Adrenal gland (tissue), 12 donors: ENCODE results near the gene CFD. TPM values are rescaled to one million over a fixed set of nuclear protein-coding genes. Genes with fewer than 3 reads are reported as not detected.
A peak's percentile ranks its signal among the peaks of the same experiment; 100 is the strongest.

Source experiments
- DNase-seq, 7 donors: peaks; one replicate each; pipeline ENCODE4 v3.0.0-alpha.2; 2019 to 2020
- H3K27ac ChIP-seq, 5 donors: fragments of 200-600 bp; sonication (generic) in 4 of 5; 1 replicate in 3 of 5; 2 replicates in 2 of 5; pipeline versions ENCODE4 v1.5.1 to v1.8.0; 2016 to 2020; ENCODE audit warnings: mild to moderate bottlenecking in 1 of 5
- H3K27me3 ChIP-seq: fragments of 200-600 bp; 2 replicates; pipeline ENCODE4 v1.8.0; 2021
- H3K36me3 ChIP-seq, 2 donors: fragments of 200-600 bp; replicated peaks in 1 of 2; 1 replicate in 1 of 2; 2 replicates in 1 of 2; pipeline versions ENCODE4 v1.5.1 to v1.8.0; 2018 to 2022
- H3K4me1 ChIP-seq, 2 donors: fragments of 200-600 bp; replicated peaks in 1 of 2; 1 replicate in 1 of 2; 2 replicates in 1 of 2; pipeline versions ENCODE4 v1.5.1 to v1.8.0; 2018 to 2021
- H3K4me3 ChIP-seq, 4 donors: fragments of 200-600 bp; sonication (generic) in 3 of 4; one replicate each; pipeline ENCODE4 v1.5.1; 2016 to 2018
- H3K9me3 ChIP-seq, 3 donors: fragments of 200-600 bp; sonication (generic) in 1 of 3; replicated peaks in 1 of 3; 1 replicate in 2 of 3; 2 replicates in 1 of 3; pipeline versions ENCODE4 v1.5.1 to v1.8.0; 2016 to 2021
- CTCF ChIP-seq, 6 experiments: fragments of 450-650 bp in 4 of 6; fragments of 200-600 bp in 2 of 6; sonication (generic) in 1 of 6; IDR thresholded peaks; 1 replicate in 5 of 6; 2 replicates in 1 of 6; pipeline versions ENCODE4 v1.5.1 to v1.8.0; 2016 to 2021; ENCODE audit warnings: antibody characterized with exemption in 6 of 6, mild to moderate bottlenecking in 2 of 6, moderate library complexity in 1 of 6
- POLR2A ChIP-seq, 2 donors: fragments of 450-650 bp; IDR thresholded peaks; one replicate each; pipeline ENCODE4 v1.6.1; 2017; ENCODE audit warnings: antibody characterized with exemption in 2 of 2, mild to moderate bottlenecking in 2 of 2, moderate library complexity in 1 of 2
- WGBS, 4 donors: extraction: QIAGEN DNeasy Blood & Tissue Kit in 2 of 4; methylation state at CpG; one replicate each; pipeline versions ENCODE4 v1.1.5 to v1.1.7; 2013 to 2017; 5-methylcytosine and 5-hydroxymethylcytosine counted together
- intact Hi-C, 2 donors: fragments of 100-400 bp; cut with DNase I; formaldehyde crosslinking; loops; one replicate each; pipeline versions ENCODE4 v1.14.1 to v1.15.0; 2022 to 2023
- polyA plus RNA-seq, 3 donors: library from polyadenylated mRNA; stranded (reverse); fragments of 200-250 nt in 2 of 3; fragments of 350-450 nt in 1 of 3; fragmentation: Illumina TruSeq in 1 of 3; extraction: RNeasy Lipid Tissue Mini Kit (QIAGEN cat#74804) in 1 of 3; gene quantifications; one replicate each; pipeline ENCODE4 v1.2.3, GENCODE V29; 2013 to 2014
- total RNA-seq, 9 donors: library from RNA; depleted of rRNA in 4 of 9; stranded (reverse); fragments of >200 nt in 4 of 9; fragments of 120-200 nt in 1 of 9; fragmentation: NEBNext Ultra II Directional in 1 of 9; extraction: Animal tissue kit (Norgen Biotek cat#: 25700) in 1 of 9; gene quantifications; one replicate each; pipeline versions ENCODE4 v1.1.0 to v1.2.4, GENCODE V29; 2013 to 2023
- donor health status: healthy with polysubstance abuse.
- donor health status: Bipolar disorder and iron deficiency.
- donor health status: DM: yes; HTN: yes; CAD: no.
- donor health status: DM: no; HTN: no; CAD: no.
- donor health status: DM: no; HTN: no; CAD: no.
- donor health status: DM: yes; HTN: yes; CAD: no.

Gene CFD
- total and polyA plus RNA-seq, 12 donors = 0.92 to 466 (median 55.1) TPM

GRCh38 chr19:825897-826644, 33.4 kb upstream of the CFD start:
- no peak for DNase-seq
- TF ChIP-seq POLR2A (IDR thresholded peaks at IDR 0.05) (no peak), CTCF (IDR thresholded peaks at IDR 0.05) (no peak)
- Histone ChIP-seq H3K27me3 (peaks cover 27% of the 10 kb centered on the region), H3K4me1 (peaks cover 5 to 7% of the 10 kb centered on the region in 2 donors), H3K9me3 (no peaks in the 10 kb centered on the region), H3K4me3 (no peak overlapping the region), H3K36me3 (no peaks in the 10 kb centered on the region), H3K27ac (no peak overlapping the region)
- intact Hi-C loops = no loop called here
- WGBS, 4 donors = 74 to 84% (median 77%) methylated on average over 19 of the region's 19 CpGs

- no peaks in the 10 kb centered on the region for H3K9me3 ChIP-seq
- no peaks in the 10 kb centered on the region for H3K4me1 ChIP-seq
- H3K27ac ChIP-seq = no peak overlapping the region
- DNase-seq = no peak
- H3K27me3 ChIP-seq = peaks cover 16% of the 10 kb centered on the region
- H3K4me3 ChIP-seq = no peak overlapping the region
- TF ChIP-seq POLR2A (IDR thresholded peaks at IDR 0.05) = no peak
- TF ChIP-seq CTCF (IDR thresholded peaks at IDR 0.05) = no peak
- intact Hi-C loops = no loop called here
- no peaks in the 10 kb centered on the region for H3K36me3 ChIP-seq
- 81 to 94% (median 85%) methylated on average over 7 to 11 of the region's 11 CpGs for WGBS, 4 donors
Measured at GRCh38 chr19:827314-827709, 32.2 kb upstream of the CFD start.

DNA sequence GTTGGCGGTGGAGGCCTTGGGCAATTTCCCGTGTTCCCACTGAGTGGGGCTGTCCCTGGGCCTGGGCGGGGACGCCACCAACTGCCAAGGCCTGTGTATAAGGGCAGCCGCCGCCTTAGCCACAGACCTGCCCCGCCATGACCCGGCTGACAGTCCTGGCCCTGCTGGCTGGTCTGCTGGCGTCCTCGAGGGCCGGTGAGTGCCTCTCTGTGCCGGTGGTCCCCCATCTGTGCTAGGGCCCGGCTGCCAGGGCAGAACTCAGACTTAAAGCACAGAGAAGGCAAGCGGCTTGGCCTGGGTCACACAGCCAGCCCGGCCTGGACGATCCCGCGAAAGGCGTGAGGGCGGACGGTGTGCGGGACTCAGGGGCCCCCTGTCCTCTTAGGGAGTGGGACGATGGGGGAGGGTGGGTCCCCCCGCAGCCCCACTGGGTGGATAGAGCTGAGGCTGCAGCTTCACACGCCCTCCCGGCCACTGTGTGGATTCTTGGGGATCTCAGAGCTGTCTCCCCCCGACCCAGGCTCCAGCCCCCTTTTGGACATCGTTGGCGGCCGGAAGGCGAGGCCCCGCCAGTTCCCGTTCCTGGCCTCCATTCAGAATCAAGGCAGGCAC, 31.6 kb upstream of the CFD start, which contains the start of gene AZU1:
AZU1 (plus strand) TSS at position 128 of the 612 bp plus-strand sequence; CDS start at position 138, 10 bp downstream.
- DNase-seq = peak in 2 of 7 donors; percentile 46 to 62
- no peak within 1 kb of the TSS for H3K4me3 ChIP-seq
- intact Hi-C loops = no loop called here
- H3K9me3 ChIP-seq = no peaks in the 10 kb centered on the region
- H3K27ac ChIP-seq = no peak within 1 kb of the TSS
- H3K4me1 ChIP-seq = no peaks in the 10 kb centered on the region
- 43 to 64% (median 59%) methylated on average over 4 to 33 of the region's 33 CpGs for WGBS, 4 donors
- no peaks in the 10 kb centered on the region for H3K36me3 ChIP-seq
- TF ChIP-seq CTCF (IDR thresholded peaks at IDR 0.05) = no peak
- no peak for TF ChIP-seq POLR2A (IDR thresholded peaks at IDR 0.05)
- peaks cover 12% of the 10 kb centered on the region for H3K27me3 ChIP-seq

- peaks cover 6% of the 10 kb centered on the region for H3K27me3 ChIP-seq
- H3K4me3 ChIP-seq = no peak overlapping the region
- no peak for DNase-seq
- 66 to 79% (median 76%) methylated on average over 13 to 18 of the region's 18 CpGs for WGBS, 4 donors
- no peak overlapping the region for H3K27ac ChIP-seq
- no peaks in the 10 kb centered on the region for H3K9me3 ChIP-seq
- H3K4me1 ChIP-seq = no peaks in the 10 kb centered on the region
- no peaks in the 10 kb centered on the region for H3K36me3 ChIP-seq
- intact Hi-C loops = no loop called here
- no peak for TF ChIP-seq POLR2A (IDR thresholded peaks at IDR 0.05)
- no peak for TF ChIP-seq CTCF (IDR thresholded peaks at IDR 0.05)
Measured at GRCh38 chr19:829129-829758, 30.2 kb upstream of the CFD start.
